Suprapubic skin (tissue), 4 donors: ENCODE data around the gene EPB41L4B.

Source experiments
- POLR2A ChIP-seq, 2 donors: fragments of 450-650 bp; IDR thresholded peaks; one replicate each; pipeline ENCODE4 v1.6.1; 2017; ENCODE audit warnings: antibody characterized with exemption in 2 of 2, mild to moderate bottlenecking in 2 of 2, moderate library complexity in 2 of 2
- POLR2AphosphoS5 ChIP-seq, 3 donors: sonication (generic); formaldehyde crosslinking; IDR thresholded peaks; one replicate each; pipeline ENCODE4 v1.6.1; 2017; ENCODE audit warnings: antibody characterized with exemption in 3 of 3
- TF ChIP-seq, protein P1 (sequence below), 2 donors: fragments of 200-600 bp in 1 of 2; fragments of 450-650 bp in 1 of 2; sonication (generic) in 1 of 2; IDR thresholded peaks; one replicate each; pipeline ENCODE4 v1.5.1; 2016 to 2019; ENCODE audit warnings: antibody characterized with exemption in 2 of 2, mild to moderate bottlenecking in 1 of 2, moderate library complexity in 1 of 2

DNA sequence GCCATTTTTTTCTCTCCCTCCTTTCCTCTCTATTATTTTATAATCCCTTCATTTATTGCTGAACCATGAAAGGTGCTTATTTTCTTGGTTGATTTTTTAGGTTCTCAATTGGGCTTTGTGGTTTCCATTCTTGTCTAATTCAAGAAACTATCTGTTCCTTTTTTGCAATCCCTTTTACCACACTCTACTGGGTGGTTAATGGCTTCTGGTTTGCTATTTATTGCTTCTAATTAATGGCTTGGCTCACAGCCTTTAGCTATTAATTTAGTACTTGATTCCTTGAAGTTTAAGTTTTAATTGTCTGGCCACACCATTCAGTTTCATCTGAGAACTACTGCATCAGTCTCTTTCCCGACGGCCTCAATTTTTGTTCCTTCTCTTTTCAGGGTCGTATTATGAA lies 159.4 kb downstream of the EPB41L4B start:
- no peak for TF ChIP-seq POLR2A (IDR thresholded peaks at IDR 0.05)
- TF ChIP-seq, protein P1, sequence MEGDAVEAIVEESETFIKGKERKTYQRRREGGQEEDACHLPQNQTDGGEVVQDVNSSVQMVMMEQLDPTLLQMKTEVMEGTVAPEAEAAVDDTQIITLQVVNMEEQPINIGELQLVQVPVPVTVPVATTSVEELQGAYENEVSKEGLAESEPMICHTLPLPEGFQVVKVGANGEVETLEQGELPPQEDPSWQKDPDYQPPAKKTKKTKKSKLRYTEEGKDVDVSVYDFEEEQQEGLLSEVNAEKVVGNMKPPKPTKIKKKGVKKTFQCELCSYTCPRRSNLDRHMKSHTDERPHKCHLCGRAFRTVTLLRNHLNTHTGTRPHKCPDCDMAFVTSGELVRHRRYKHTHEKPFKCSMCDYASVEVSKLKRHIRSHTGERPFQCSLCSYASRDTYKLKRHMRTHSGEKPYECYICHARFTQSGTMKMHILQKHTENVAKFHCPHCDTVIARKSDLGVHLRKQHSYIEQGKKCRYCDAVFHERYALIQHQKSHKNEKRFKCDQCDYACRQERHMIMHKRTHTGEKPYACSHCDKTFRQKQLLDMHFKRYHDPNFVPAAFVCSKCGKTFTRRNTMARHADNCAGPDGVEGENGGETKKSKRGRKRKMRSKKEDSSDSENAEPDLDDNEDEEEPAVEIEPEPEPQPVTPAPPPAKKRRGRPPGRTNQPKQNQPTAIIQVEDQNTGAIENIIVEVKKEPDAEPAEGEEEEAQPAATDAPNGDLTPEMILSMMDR (IDR thresholded peaks at IDR 0.05): no peak
- TF ChIP-seq POLR2AphosphoS5 (IDR thresholded peaks at IDR 0.05): no peak
